Esophagus muscularis mucosa (tissue), 4 donors: ENCODE measurements around the gene PLEKHG1. TPM values are rescaled to one million over a fixed set of nuclear protein-coding genes. Genes with fewer than 3 reads are reported as not detected.

ENCODE experiments used
- DNase-seq: peaks from one replicate; pipeline ENCODE4 v3.0.0-alpha.2; 2017; ENCODE audit errors: extremely low spot score
- H3K27ac ChIP-seq, 4 donors: fragments of 200-600 bp; sonication (generic); replicated peaks in 1 of 4; 1 replicate in 3 of 4; 2 replicates in 1 of 4; pipeline ENCODE4 v1.5.1; 2016 to 2019; ENCODE audit warnings: mild to moderate bottlenecking in 1 of 4
- H3K27me3 ChIP-seq, 4 donors: fragments of 200-600 bp; sonication (generic); one replicate each; pipeline versions ENCODE4 v1.5.1 to v1.6.0; 2016 to 2019
- H3K36me3 ChIP-seq, 4 donors: fragments of 200-600 bp; sonication (generic); one replicate each; pipeline ENCODE4 v1.5.1; 2016 to 2019
- H3K4me1 ChIP-seq, 4 donors: fragments of 200-600 bp; sonication (generic); one replicate each; pipeline ENCODE4 v1.5.1; 2016 to 2019
- H3K4me3 ChIP-seq, 4 donors: fragments of 200-600 bp; sonication (generic); 1 replicate in 2 of 4; 2 replicates in 2 of 4; pipeline ENCODE4 v1.5.1; 2016 to 2019; ENCODE audit warnings: mild to moderate bottlenecking in 4 of 4, moderate library complexity in 1 of 4
- H3K9me3 ChIP-seq, 4 donors: fragments of 200-600 bp; sonication (generic); 1 replicate in 3 of 4; 2 replicates in 1 of 4; pipeline ENCODE4 v1.5.1; 2016 to 2019
- EP300 ChIP-seq: sonication (generic); formaldehyde crosslinking; IDR thresholded peaks from one replicate; pipeline ENCODE4 v1.6.1; 2017; ENCODE audit warnings: antibody characterized with exemption
- POLR2A ChIP-seq: fragments of 450-650 bp; IDR thresholded peaks from one replicate; pipeline ENCODE4 v1.6.1; 2017; ENCODE audit warnings: antibody characterized with exemption, moderate library complexity, mild to moderate bottlenecking, low read depth
- POLR2AphosphoS5 ChIP-seq, 2 donors: sonication (generic); formaldehyde crosslinking; IDR thresholded peaks; one replicate each; pipeline ENCODE4 v1.6.1; 2017; ENCODE audit warnings: antibody characterized with exemption in 2 of 2
- WGBS: methylation state at CpG from one replicate; pipeline ENCODE4 v1.1.5; 2018; 5-methylcytosine and 5-hydroxymethylcytosine counted together
- intact Hi-C: fragments of 100-400 bp; cut with DNase I; formaldehyde crosslinking; loops from one replicate; pipeline ENCODE4 v1.15.1; 2023
- total RNA-seq, 4 donors: library from RNA; depleted of rRNA; stranded (reverse); fragments of >200 nt; gene quantifications; one replicate each; pipeline versions ENCODE4 v1.1.0 to v1.2.1, GENCODE V29; 2016
- TF ChIP-seq, protein P1 (sequence below), 3 experiments: fragments of 200-600 bp in 2 of 3; fragments of 450-650 bp in 1 of 3; sonication (generic) in 2 of 3; IDR thresholded peaks; one replicate each; pipeline ENCODE4 v1.5.1; 2017 to 2019; ENCODE audit warnings: antibody characterized with exemption in 3 of 3, mild to moderate bottlenecking in 2 of 3, moderate library complexity in 1 of 3

The PLEKHG1 gene
- total RNA-seq, 4 donors from 2014 or later, result 11.5 to 22.0 (median 13.2) TPM

- Histone ChIP-seq H3K4me1 (peaks cover 0 to 18% (median 5%) of the 10 kb centered on the region in 4 donors), H3K27me3 (no peaks in the 10 kb centered on the region), H3K36me3 (no peaks in the 10 kb centered on the region), H3K4me3 (no peak overlapping the region), H3K27ac (no peak overlapping the region), H3K9me3 (no peaks in the 10 kb centered on the region)
- TF ChIP-seq, protein P1, sequence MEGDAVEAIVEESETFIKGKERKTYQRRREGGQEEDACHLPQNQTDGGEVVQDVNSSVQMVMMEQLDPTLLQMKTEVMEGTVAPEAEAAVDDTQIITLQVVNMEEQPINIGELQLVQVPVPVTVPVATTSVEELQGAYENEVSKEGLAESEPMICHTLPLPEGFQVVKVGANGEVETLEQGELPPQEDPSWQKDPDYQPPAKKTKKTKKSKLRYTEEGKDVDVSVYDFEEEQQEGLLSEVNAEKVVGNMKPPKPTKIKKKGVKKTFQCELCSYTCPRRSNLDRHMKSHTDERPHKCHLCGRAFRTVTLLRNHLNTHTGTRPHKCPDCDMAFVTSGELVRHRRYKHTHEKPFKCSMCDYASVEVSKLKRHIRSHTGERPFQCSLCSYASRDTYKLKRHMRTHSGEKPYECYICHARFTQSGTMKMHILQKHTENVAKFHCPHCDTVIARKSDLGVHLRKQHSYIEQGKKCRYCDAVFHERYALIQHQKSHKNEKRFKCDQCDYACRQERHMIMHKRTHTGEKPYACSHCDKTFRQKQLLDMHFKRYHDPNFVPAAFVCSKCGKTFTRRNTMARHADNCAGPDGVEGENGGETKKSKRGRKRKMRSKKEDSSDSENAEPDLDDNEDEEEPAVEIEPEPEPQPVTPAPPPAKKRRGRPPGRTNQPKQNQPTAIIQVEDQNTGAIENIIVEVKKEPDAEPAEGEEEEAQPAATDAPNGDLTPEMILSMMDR (IDR thresholded peaks at IDR 0.05), result no peak
- TF ChIP-seq POLR2A (no peak), POLR2AphosphoS5 (IDR thresholded peaks at IDR 0.05) (no peak), EP300 (no peak)
- 83% methylated on average over 3 of the region's 4 CpGs for WGBS
- intact Hi-C loops, result no loop called here
- no peak for DNase-seq
These were observed 22.8 kb downstream of the PLEKHG1 start for GRCh38 chr6:150622476-150622875.

GRCh38 chr6:150622941-150623874, 23.5 kb downstream of the PLEKHG1 start:
- WGBS, result 96% methylated on average over 18 of the region's 18 CpGs
- Histone ChIP-seq H3K27me3 (no peaks in the 10 kb centered on the region), H3K9me3 (no peaks in the 10 kb centered on the region), H3K36me3 (no peaks in the 10 kb centered on the region), H3K4me1 (peaks cover 0 to 18% (median 6%) of the 10 kb centered on the region in 4 donors), H3K27ac (no peak overlapping the region), H3K4me3 (no peak overlapping the region)
- intact Hi-C loops, result no loop called here
- TF ChIP-seq POLR2AphosphoS5 (IDR thresholded peaks at IDR 0.05), result no peak
- TF ChIP-seq POLR2A, result no peak
- TF ChIP-seq EP300, result no peak
- TF ChIP-seq, protein P1 (IDR thresholded peaks at IDR 0.05), result no peak
- DNase-seq, result peak; percentile 83

DNA sequence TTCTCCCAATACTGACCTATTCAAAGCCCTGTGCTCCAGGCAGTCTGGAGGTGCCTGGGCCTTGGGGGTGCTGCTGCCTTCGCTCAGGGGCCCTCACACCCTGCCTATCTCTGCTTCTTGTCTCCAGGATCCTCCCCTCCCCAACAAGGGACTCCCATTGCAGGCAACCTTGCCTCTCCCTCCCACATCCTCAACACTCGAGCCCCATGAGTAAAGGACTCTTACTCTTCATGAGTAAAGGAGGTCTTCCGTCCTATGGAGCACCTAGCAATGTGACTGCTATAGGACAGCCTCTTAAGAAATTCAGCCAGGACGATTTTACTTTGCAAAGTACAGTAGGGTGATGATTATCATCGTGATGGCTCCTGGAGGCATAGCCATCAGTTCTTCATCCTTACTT, 24.5 kb downstream of the PLEKHG1 start:
- 90% methylated on average over 5 of the region's 5 CpGs for WGBS
- no peaks in the 10 kb centered on the region for H3K36me3 ChIP-seq
- no peaks in the 10 kb centered on the region for H3K9me3 ChIP-seq
- TF ChIP-seq EP300 (no peak), POLR2A (no peak), POLR2AphosphoS5 (IDR thresholded peaks at IDR 0.05) (no peak)
- TF ChIP-seq, protein P1 (IDR thresholded peaks at IDR 0.05), result no peak
- DNase-seq, result no peak
- H3K27ac ChIP-seq, result no peak overlapping the region
- no peak overlapping the region for H3K4me3 ChIP-seq
- intact Hi-C loops, result no loop called here
- peaks cover 0 to 13% (median 3%) of the 10 kb centered on the region in 4 donors for H3K4me1 ChIP-seq
- no peaks in the 10 kb centered on the region for H3K27me3 ChIP-seq

DNA sequence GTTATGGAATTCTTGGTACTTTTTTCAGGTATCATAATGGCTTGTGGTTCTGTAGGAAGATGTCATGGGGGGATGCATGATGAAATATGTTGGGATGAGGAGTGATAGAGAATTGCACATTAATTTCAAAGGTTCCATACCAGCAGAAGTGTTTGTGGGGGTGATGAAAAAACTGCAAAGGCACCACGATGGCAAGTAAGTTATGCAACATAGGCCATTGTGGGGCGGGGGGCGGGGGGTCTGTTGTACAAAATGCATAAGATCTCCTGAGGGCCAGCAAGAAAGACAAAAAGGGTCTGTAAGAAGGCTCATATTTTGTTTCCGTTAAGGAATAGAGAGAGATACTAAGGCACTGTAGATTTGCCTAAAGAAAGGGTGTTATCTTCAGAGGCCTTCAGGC, 26.2 kb downstream of the PLEKHG1 start:
- TF ChIP-seq POLR2AphosphoS5 (IDR thresholded peaks at IDR 0.05), result no peak
- TF ChIP-seq EP300, result no peak
- TF ChIP-seq POLR2A, result no peak
- TF ChIP-seq, protein P1 (IDR thresholded peaks at IDR 0.05), result no peak
- intact Hi-C loops, result no loop called here
- no peaks in the 10 kb centered on the region for H3K27me3 ChIP-seq

More for the DNA sequence above, 26.2 kb downstream of the PLEKHG1 start:
- Histone ChIP-seq H3K4me1 (peaks cover 0 to 9% (median 3%) of the 10 kb centered on the region in 4 donors), H3K4me3 (no peak overlapping the region), H3K36me3 (no peaks in the 10 kb centered on the region), H3K9me3 (no peaks in the 10 kb centered on the region), H3K27ac (no peak overlapping the region)
- DNase-seq, result no peak
- 96% methylated on average over 4 of the region's 4 CpGs for WGBS
